Measurements from ENCODE around the gene BUB1. TPM values are rescaled to one million over a fixed set of nuclear protein-coding genes. Genes with fewer than 3 reads are reported as not detected.

Gene BUB1
- total and polyA plus RNA-seq, 2 of the 8 experiments (the other 6 are each of a cell fraction or from before 2014, with no cell fraction given): 48.4 to 113 TPM

- Histone ChIP-seq H2BK15ac (ENCODE audit: low read length) (no peak overlapping the region), H2BK20ac (ENCODE audit: low read length) (no peak overlapping the region), H3K27me3 (replicated peaks in 1 of 4; ENCODE audit: control insufficient read depth in 3 of 4, extremely low read depth in 1 of 4, insufficient read depth in 3 of 4, low read length in 3 of 4) (no peaks in the 10 kb centered on the region), H3K36me3 (ENCODE audit: control insufficient read depth in 2 of 4, insufficient read depth in 4 of 4, low read length in 3 of 4) (peaks cover 16 to 65% (median 53%) of the 10 kb centered on the region in 4 experiments), H2BK12ac (ENCODE audit: low read depth, low read length) (no peak overlapping the region), H4K20me1 (replicated peaks in 1 of 2; ENCODE audit: control insufficient read depth in 1 of 2, insufficient read depth in 2 of 2, low read length in 2 of 2) (peaks cover 6 to 12% of the 10 kb centered on the region in 2 experiments), H2BK5ac (ENCODE audit: low read depth, low read length) (no peak overlapping the region), H3K18ac (ENCODE audit: extremely low read depth, low read length) (no peak overlapping the region), H3K9ac (replicated peaks in 1 of 4; ENCODE audit: extremely low read depth in 1 of 4, low read depth in 3 of 4, low read length in 3 of 4) (no peak overlapping the region), H2AFZ (ENCODE audit: low read length) (no peak overlapping the region), H3K4me1 (replicated peaks in 1 of 4; ENCODE audit: control insufficient read depth in 3 of 4, insufficient read depth in 4 of 4, low read length in 3 of 4) (peaks cover 4 to 10% (median 7%) of the 10 kb centered on the region in 4 experiments; a peak in 6 of 7 replicates), H3K79me2 (ENCODE audit: control insufficient read depth in 1 of 2, insufficient read depth in 2 of 2, low read length in 2 of 2) (peaks cover 14 to 48% of the 10 kb centered on the region in 2 experiments; a peak in 3 of 4 replicates), H4K5ac (ENCODE audit: insufficient read length, low read depth, low read length) (no peak overlapping the region), H3K14ac (ENCODE audit: insufficient read length) (no peak overlapping the region), H3K23me2 (ENCODE audit: low read depth, low read length) (peaks cover 4% of the 10 kb centered on the region), H4K91ac (replicated peaks; ENCODE audit: insufficient read length, low read length) (no peak overlapping the region), H3K4me3 (ENCODE audit: extremely low read depth in 1 of 4, insufficient read depth in 2 of 4, low read depth in 3 of 4, low read length in 4 of 4) (no peak overlapping the region), H3K4ac (replicated peaks; ENCODE audit: insufficient read length, low read depth, low read length) (no peak overlapping the region), H3K27ac (ENCODE audit: low read depth, low read length) (no peak overlapping the region), H3K4me2 (ENCODE audit: insufficient read depth in 1 of 2, low read depth in 2 of 2, low read length in 2 of 2) (no peak overlapping the region), H3K79me1 (ENCODE audit: low read depth, low read length) (peaks cover 4% of the 10 kb centered on the region; the same call in 1 of the 2 replicates), H2BK120ac (replicated peaks; ENCODE audit: low read depth, low read length) (no peak overlapping the region), H4K8ac (ENCODE audit: extremely low read depth, insufficient read depth, low read length) (no peak overlapping the region), H3K56ac (replicated peaks; ENCODE audit: insufficient read length, low read depth, low read length) (no peak overlapping the region), H3K23ac (ENCODE audit: insufficient read length) (no peak overlapping the region), H3K9me3 (ENCODE audit: insufficient read depth in 2 of 2, low read depth in 1 of 2, low read length in 1 of 2) (no peaks in the 10 kb centered on the region), H2AK5ac (ENCODE audit: low read depth, low read length) (no peak overlapping the region)
- 93% methylated on average over 4 of the region's 4 CpGs; no CpG with 5 or more reads in 1 of the 2 experiments for WGBS, 2 experiments (ENCODE audit: extremely low coverage in 1 of 2, insufficient coverage in 1 of 2, insufficient read length in 1 of 2, insufficient replicate concordance in 2 of 2, low coverage in 1 of 2, low lambda C conversion rate in 2 of 2, missing lambda C conversion rate in 1 of 2)
- CTCF ChIA-PET (ENCODE audit: partially characterized antibody): interaction anchor here (1.1 to 1.5 kb wide), 2 partner anchors 67 to 82 kb away, joined by 3 to 4 read pairs; no protein-coding TSS in a partner anchor
- FAIRE-seq (no peak), DNase-seq (ENCODE audit: low read depth in 1 of 2, low spot score in 2 of 2) (no peak)
- POLR2A ChIA-PET (ENCODE audit: partially characterized antibody): interaction anchor here (0.7 to 1.7 kb wide), 4 partner anchors 11 to 1971 kb away, joined by 3 to 4 read pairs (median 3); no protein-coding TSS in a partner anchor
- no peak for TF ChIP-seq ATF2 (IDR thresholded peaks at IDR 0.05; ENCODE audit: low read length)
- no peak for TF ChIP-seq MAFK (IDR thresholded peaks at IDR 0.05; ENCODE audit: low read depth, low read length)
- TF ChIP-seq GABPA (IDR thresholded peaks at IDR 0.05; ENCODE audit: borderline replicate concordance, insufficient read depth, low read length): no peak
- TF ChIP-seq TAF1 (IDR thresholded peaks at IDR 0.05; ENCODE audit: low read depth, low read length): no peak
- no peak for TF ChIP-seq SIN3A (conservative IDR thresholded peaks at IDR 0.05 in 1 of 2, IDR thresholded peaks at IDR 0.05 in 1 of 2; ENCODE audit: low read depth in 1 of 2, low read length in 2 of 2)
- TF ChIP-seq JUN (IDR thresholded peaks at IDR 0.05; ENCODE audit: low read depth, low read length): no peak
- TF ChIP-seq PHF8 (conservative IDR thresholded peaks at IDR 0.05; ENCODE audit: low read depth, low read length): no peak
- no peak for TF ChIP-seq EGR1 (IDR thresholded peaks at IDR 0.05; ENCODE audit: borderline replicate concordance, low read depth, low read length)
- no peak for TF ChIP-seq GTF2F1 (IDR thresholded peaks at IDR 0.05; ENCODE audit: borderline replicate concordance, low read depth, low read length)
- TF ChIP-seq TCF12 (IDR thresholded peaks at IDR 0.05; ENCODE audit: low read depth, low read length): no peak
- TF ChIP-seq RNF2 (IDR thresholded peaks at IDR 0.05; ENCODE audit: borderline replicate concordance, low read depth, low read length, missing control alignments, poor library complexity, severe bottlenecking): no peak
Measured at GRCh38 chr2:110673201-110673600, 4.7 kb downstream of the BUB1 start.
